Femur (tissue), 1 donor: ENCODE results near the gene FN3KRP.
A peak's percentile ranks its signal among the peaks of the same experiment; 100 is the strongest.

Experiments used
- DNase-seq: peaks from one replicate; pipeline ENCODE4 v3.0.0-alpha.2; 2017

Gene FN3KRP

DNA sequence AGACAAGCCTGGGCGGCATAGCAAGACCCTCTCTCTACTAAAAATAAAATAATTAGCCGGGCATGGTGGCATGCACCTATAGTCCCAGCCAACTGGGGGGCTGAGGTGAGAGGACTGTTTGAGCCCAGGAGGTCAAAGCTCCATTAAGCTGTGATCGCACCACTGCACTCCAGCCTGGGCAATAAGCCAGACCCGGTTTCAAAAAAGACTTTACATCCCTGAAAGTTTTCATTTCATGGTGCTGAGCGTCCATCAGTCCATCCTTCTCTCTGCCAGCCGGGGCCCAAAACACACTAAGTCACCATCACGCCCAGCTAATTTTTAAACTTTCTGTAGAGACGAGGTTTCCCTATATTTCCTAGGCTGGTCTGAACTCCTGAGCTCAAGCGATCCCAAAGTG is 28.6 kb upstream of the FN3KRP start:
- no peak for DNase-seq

DNA sequence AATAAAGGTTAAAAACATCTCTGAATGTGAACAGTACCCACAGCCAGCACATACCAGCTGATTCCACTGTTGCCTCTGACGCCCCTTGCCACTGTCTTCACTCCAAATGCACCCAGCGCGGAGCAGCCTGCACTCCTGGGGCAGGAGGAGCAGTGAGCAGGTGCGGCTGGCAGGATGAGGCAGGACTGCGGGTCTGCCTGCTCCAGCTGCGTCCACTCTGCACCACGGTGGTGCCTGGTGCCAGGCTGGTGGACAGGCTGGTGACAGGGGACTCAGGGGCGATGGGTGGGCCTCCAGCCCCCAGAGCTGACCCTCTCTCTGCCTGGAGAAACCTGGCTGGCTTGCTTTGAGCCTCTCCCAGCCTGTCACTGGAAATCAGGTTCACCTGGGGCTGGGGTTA is 27.4 kb upstream of the FN3KRP start:
- DNase-seq = no peak

DNA sequence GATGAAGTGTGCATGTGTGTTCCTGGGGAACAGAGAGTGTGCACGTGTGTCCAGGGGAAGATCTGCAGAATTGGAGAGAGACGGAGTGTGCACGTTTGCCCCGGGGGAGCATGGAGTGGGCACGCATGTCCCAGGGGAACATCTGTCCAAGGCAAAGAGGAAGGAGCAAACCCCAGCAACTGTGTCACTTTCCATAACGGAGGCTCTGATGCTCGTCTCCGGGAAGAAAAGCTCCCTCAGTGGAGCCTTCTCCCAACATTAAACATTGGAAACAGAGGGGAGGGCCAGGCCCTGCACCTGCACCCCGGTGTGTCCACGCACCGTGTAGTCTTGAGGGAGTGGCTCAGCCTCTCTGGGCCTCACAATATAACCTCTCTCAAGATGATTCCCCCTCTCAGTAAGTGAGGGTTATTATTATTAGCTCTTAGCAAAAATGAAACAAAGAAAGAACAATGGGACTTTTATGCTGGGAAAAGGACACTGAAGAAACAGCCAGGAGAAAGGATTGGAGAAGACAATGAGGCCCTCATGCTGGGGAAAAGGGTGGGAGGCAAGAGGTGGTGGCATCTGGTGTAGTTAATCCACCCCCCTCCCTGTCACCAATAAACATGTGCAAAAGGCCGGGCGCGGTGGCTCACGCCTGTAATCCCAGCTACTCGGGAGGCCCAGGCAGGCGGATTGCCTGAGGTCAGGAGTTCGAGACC is 25.6 kb upstream of the FN3KRP start:
- DNase-seq = no peak

DNA sequence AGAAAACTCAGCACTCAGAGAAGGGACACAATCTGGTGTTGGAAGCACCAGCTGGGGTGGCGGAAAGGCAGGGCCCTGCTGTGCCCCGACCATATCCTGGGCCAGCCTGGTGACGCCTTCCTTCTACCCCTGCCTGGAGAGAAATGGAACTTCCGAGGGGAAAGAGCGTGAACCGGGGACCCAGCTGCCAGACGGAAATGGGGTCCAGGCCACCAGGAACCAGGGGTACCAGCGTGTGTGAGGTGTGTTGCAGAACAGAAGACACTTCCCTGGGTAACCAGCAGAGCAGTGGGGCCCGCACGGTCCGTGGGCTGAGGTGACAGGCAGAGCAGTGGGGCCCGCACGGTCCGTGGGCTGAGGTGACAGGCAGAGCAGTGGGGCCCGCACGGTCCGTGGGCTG is 24.8 kb upstream of the FN3KRP start:
- no peak for DNase-seq

DNA sequence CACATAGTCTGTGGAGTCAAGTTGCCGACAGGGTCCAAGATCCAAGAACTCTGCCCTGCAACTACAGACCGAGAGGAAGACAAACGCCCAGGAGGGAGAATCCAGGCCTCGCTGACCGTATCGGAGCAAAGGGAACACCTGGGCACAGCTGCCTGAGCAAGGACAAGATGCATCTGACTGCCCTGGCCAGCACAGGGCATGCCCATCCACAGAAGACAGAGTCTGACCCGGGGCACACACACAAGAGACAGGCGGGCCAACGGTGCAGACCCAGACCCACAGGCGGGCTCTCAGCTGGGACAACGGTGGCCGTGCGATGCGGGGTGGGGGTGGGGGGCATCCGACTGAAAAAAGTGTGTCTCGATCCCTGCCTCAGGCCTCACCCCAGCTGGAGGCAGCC is 24.2 kb upstream of the FN3KRP start:
- DNase-seq = no peak

DNA sequence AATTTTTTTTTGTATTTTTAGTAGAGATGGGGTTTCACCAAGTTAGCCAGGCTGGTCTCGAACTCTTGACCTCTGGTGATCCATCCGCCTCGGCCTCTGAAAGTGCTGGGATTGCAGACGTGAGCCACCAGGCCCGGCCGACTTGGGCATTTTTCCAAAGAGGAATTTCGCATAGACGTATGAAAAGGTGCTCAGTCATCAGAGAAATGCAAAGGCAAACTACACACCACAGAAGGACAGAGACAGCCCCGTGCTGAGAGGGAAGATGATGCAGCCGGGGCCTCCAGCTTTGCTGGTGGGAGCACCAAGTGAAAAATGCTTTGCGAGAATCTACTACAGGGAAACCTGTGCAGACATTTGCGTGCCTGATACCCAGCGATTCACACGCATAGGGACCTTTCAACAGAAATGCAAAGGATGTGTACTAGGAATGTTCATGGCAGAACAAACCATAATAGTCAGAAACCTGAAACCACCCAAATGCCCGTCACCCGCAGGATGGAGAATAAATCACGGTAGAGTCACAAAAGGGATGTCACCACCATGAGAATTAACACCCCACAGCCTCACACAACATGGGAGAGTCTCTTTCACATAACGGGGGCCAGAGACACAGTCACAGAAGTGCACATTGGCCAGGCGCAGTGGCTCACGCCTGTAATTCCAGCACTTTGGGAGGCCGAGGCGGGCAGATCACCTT is 23.2 kb upstream of the FN3KRP start:
- DNase-seq = no peak

DNA sequence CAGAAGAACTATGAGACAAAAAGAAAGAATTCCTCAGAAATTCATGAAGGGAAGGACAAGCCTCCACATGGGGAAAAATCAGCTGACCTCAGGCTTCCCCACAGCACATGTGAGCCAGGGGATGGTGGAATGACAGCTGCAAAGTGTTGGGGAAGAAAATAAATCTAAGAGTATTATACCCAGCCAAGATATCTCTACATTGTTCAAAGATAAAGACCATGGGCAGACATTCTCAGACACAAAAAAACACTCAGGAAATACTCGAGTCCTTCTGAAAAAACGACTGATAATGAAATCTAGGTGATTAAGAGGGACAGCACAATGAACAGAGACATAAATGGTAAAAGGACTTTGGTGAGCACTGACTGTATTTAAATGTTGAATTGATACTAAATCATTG is 21.9 kb upstream of the FN3KRP start:
- no peak for DNase-seq

DNA sequence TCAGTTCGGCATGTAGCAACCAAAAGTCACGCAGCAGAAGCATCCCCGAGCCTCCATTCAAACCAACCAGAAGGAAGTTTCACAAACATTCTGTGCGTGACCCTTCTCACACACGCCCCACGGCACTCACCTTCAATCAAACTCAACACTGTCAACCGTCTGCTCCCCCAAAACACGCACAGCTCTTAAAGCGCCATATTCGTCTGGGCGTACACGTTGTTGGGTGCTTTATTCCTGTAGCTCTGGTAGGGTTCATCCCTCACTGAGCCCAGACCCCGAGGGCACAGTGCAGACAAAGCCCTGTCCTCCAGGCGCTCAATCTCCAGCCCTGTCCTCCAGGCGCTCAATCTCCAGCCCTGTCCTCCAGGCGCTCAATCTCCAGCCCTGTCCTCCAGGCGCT is 20.2 kb upstream of the FN3KRP start:
- DNase-seq = no peak

DNA sequence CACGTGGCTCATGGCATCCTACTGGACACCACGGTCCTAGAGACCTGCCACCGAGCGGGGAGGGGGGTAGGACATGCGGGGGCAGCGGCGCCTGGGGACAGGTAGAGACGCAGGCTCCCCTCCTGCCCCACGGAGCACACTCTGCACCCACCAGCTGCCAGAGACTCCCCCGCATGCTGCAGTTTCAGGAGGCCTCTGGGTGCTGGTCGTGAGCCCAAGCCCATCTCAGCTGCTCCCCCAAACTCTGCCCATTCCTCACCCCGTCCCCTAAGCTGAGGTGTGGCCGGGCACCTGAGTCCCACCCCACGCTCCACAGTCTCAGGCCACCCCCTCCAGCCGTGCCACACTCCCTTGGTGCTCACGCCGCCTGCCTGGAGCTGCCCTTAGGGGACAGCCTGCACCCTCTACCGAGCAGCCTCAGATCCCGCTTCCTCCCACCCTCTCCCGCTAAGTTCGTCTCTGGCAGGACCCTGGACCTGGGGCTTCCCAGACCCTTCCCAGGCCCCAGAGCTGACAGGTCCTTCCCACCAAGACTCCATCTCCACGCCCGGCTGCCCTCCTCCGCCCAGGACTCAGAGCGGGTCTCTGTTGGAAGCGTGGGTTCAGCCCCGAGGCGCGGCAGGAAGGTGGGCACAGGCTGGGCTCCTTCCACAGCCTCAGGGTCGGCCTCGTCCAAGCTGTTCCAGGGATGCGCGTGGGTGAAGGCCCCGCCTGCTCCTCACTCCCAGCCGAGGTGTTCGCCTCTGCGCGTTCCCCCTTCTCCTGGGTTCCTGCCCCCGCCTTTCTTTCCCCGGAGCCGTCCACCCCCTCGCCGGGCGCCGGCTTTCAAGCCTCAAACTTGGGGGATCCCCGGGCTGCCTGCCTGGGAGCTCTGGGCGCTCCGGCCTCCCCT is 19.3 kb upstream of the FN3KRP start:
- DNase-seq = no peak

DNA sequence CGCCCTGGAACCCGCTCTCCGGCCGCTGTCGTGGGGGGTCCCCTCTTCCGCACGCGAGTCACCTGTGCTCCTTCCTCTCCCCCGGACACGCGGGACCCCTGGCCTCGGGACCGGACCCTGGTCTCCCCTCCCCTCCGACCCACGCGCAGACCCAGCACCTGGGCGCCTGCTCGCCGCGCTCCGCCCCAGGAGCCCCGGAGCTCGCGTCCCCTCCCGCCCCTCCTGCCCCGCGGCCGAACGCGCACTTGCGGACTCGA is 18.8 kb upstream of the FN3KRP start:
- DNase-seq = no peak

DNA sequence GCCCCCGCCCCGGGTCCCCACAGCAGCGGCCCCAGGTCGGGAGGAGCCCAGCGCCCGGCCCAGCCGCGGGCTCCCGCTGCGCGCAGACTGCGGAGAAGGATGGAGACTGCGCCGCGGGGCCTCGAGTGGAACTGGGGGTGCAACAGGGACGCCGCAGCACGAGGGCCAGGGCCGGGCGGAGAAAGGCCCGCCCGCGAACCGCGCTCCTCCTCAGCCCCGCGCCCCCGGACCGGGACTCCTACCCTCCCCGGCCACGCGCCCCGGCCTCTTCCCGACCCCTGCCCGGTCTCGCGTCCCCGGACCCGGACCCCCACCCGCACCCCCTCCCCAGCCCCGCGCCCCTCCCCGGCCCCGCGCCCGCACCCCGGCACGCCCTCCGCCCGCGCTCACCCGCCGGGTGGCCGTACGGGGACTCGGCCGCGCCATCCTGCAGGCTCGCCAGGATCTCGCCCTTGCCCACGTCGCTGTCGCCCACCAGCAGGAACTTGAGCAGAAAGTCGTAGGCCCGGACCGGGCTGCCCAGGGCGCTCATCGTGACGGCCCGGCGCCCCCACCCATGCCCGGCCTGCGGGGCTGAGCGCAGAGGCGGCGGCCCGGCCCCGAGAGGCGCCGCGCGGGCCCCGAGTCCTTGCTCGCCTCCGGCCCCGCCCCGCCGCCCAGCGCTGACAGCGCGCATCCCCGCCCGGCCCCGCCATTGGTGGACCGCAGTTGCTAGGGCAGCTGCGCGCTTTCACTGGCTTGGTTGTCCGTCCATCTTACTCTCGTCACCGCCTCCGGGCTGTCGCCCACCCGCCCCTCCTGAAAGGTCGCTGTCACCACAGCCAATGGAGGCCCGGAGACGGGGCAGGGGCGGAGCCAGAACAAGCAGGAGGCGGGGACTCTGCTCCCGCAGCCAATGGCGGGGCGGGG is 18.2 kb upstream of the FN3KRP start, which contains the start of gene RAB40B:
TSS of gene RAB40B (minus strand) at position 634 of the 909 bp plus-strand sequence. CDS start at position 532, 102 bp downstream.
- DNase-seq = peak; percentile 99

DNA sequence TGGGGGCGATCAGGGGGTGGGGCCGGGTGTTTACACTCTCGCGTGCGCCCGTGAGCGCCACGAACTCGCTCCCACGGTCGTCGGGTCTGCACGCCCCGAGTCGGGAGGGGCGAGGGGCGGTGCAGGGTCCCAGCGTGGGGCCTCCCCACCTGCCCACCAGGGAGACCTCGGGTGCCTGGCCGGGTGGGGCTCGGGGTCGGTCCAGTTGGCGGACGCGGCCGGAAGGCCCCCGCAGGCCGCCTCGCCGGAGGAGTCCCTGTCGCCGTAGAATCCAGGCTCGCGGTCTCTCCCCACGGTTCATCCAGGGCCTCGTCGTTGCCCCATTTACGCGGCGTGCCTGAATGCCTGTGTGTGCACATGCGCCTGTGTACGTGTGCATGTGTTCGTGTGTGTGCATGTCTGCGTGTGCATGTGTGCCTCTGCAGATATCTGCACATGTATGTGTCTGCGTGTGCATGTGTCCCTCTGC is 17.5 kb upstream of the FN3KRP start:
- DNase-seq = no peak

DNA sequence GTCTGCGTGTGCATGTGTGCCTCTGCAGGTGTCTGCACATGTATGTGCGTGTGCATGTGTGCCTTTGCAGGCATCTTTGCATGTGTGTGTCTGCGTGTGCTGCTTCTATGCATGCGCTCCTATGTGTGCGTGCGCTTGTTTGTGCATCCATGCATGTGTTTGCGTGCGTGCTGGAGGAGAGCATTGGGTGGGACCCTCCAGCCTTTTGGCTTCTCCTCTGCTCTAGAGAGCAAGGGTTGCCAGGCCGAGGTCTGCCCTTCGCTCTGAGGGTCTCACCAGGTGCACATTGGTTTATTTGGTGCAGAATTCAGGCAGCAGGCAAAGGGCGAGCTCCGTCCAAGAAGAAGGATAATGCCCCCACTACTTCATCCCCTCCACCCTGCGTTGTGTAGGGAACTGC is 17.0 kb upstream of the FN3KRP start:
- DNase-seq = no peak

DNA sequence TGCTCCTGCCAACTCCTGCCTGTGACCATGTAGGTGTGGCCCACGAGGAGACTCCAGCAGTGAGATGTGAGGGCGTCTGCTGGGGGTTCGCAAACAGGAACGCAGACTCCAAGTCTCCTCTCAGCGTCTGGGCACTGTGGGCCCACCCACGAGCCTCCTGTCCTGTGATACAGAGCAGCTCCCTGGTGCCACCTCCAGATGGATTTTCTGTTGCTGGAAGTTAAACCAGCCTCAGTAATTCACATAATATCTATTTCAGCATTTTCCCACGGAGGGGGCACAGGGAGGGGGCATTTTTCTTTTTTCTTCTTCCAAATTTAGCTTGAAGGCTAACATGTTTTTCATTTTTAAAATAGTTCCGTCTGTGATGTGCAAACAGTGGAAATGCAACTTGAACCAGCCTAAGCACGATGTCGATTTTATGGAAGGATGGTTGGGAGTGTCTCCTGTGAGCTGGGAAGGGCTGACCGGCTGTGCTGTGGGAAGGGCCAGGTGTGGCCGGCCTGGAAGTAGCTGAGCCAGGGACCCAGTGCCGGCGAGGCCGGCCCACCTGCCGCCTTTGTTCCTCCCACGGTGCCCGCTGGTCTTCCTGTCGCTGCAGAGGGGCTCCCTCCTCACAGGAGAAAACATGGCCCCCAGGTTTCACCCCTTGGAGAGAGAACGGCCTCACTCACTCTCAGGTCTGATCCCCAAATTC is 14.1 kb upstream of the FN3KRP start:
- no peak for DNase-seq

DNA sequence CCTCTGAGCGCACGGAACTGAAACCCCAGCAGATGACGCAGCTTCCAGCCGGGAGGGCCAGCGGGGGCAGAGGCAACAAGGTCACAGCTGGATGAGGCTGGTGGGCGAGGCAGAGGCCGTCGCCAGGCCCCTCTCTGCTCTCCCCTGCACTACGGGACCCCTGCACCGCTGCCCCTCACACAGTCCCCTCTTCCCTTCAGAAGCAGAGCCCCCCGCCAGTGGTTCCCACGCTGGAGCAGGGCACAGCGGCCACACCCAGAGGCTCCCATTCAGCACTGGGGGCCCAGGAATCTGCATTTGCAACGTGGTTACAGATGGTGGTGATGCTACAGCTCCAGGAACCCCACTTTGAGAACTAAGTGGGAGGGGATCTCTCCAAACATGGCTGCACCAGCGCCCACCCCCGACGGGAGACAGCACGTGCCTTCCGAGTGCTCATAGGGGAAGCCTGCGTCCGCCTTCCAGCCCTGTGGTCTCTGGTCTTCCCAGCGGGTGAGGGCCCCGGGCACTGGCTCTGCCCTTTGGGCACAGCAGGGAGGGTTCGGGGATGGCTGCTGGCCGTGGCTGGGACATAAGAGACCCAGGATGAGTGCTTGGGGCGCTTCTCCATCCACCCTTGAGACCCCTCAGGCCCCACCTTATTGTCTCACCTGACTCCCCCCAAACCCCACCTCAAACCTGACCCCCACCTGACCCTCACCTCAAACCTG is 13.3 kb upstream of the FN3KRP start:
- DNase-seq = no peak

DNA sequence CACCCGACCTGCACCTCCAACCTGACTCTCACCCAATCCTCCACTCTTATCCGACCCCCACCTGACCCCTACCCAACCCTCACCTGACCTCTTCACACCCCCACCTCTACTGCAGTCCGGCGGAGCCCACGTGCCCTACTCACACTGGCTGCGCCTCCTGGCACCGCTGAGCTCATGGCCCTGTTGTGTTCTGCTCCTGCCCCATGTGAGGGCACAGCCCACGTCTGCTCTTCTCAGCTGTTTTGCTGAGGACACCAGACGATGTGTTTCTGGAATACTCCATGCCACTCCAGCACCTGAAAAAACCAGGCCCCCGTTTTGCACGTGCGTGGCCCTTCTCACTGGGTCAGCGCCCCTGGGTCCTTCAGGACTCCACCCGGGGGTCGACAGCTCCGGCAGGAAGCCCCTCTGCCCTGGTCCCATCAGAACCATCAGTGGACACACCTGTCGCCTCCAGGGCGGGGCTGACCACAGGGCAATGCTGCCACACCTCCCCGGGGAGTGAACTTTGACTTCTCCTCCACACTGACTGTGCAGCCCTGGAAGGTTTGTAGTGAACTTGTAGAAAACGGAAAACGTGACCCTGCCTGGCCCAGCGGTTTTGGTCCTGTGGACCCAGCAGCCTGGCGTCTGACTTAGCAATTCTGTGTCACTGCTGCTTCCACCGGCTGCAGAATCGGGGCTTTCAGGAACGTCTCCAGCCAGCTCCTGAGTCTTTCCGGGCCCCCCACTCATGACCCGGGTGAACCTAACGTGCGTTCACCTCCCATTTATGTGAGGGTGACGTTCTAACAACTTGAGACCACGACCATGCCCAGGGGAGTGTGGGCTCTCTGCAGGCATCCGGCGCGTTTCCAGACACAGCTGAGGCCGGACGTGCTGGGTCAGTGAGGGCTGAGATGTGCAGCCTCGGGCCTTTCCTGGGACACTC is 12.3 kb upstream of the FN3KRP start:
- no peak for DNase-seq

DNA sequence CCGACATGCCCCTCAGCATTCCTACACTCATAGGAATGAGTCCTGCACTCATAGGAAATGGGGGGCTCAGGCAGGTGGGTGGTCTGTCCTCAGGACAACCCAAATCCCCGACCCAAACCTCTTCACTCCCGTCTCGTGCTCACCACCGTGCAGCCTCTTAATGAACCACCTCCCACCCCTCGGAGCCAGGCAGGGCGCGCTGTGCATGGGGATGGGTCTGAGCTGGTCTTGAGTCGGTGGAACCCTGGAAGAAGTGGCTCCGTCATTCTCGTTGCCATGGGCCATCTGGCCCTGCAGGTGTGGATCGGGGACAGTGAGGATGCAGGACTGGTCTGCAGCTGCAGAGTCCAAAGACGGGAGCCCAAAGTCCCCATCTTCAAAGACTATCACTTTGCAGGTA is 11.6 kb upstream of the FN3KRP start:
- no peak for DNase-seq

DNA sequence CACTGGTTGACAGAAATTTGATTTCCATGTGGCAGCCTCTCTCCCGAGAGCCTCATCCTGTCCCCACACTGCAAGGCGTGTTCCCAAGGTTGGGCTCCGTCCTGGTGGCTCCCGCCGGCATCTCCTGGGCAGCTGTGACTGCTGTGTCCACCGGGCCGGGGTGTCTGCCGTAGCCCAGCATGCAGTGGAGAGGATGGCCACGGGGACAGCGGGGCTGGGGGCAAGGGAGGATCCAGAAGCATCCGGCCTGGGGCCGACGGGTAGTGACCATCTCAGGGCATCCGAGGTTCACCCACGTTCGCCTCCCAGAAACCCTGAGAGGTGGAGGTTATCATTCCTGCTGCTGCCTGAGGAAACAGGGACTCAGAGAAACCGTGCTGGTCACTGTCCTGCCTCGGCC is 10.8 kb upstream of the FN3KRP start:
- DNase-seq = no peak

DNA sequence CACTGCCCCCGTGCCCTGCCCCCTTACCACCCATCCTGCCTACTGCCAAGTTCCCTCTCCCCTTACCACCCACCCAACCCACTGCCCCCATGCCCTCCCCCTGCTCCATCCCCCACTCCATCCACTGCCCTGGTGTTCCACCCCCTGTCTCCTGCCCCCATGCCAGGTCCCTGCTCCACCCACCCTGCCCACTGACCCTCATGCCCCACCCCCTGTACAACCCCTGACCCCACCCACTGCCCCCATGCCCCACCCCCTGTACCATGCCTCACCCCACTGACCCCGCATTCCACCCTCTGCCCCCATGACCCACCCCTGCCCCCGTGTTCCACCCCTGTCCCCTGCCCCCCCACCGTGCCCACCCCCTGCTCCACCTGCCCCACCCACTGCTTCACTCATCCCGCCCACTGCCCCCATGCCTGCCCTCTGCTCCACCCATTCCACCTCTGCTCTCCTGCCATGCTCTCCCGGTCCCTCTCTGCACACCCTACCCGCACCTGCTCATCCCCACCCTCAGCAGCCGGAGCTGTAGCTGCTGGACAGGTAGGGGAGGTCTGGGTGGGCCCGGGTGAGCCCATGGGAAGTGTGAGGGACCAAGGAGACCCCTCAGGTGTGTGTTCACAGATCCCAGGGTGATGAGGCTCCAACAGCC is 7.4 kb upstream of the FN3KRP start:
- DNase-seq = no peak
